Tibial artery (tissue), 4 donors: ENCODE measurements around the gene SMAD9.

Experiments used
- DNase-seq, 2 donors: peaks; one replicate each; pipeline ENCODE4 v3.0.0-alpha.2; 2019
- H3K27ac ChIP-seq, 2 donors: fragments of 200-600 bp; sonication (generic) in 1 of 2; 1 replicate in 1 of 2; 2 replicates in 1 of 2; pipeline ENCODE4 v1.5.1; 2018 to 2019; ENCODE audit warnings: mild to moderate bottlenecking in 1 of 2
- H3K27me3 ChIP-seq, 2 donors: fragments of 200-600 bp; sonication (generic) in 1 of 2; one replicate each; pipeline versions ENCODE4 v1.5.1 to v1.6.0; 2016 to 2019
- H3K36me3 ChIP-seq, 3 donors: fragments of 200-600 bp; sonication (generic) in 2 of 3; one replicate each; pipeline ENCODE4 v1.5.1; 2016 to 2019; ENCODE audit warnings: mild to moderate bottlenecking in 2 of 3
- H3K4me1 ChIP-seq, 4 donors: fragments of 200-600 bp; sonication (generic) in 2 of 4; 1 replicate in 3 of 4; 2 replicates in 1 of 4; pipeline ENCODE4 v1.5.1; 2016 to 2019
- H3K4me3 ChIP-seq, 2 donors: fragments of 200-600 bp; sonication (generic) in 1 of 2; 1 replicate in 1 of 2; 2 replicates in 1 of 2; pipeline ENCODE4 v1.5.1; 2018 to 2019; ENCODE audit warnings: mild to moderate bottlenecking in 2 of 2
- H3K9me3 ChIP-seq, 3 donors: fragments of 200-600 bp; sonication (generic) in 1 of 3; one replicate each; pipeline ENCODE4 v1.5.1; 2016 to 2019
- CTCF ChIP-seq, 2 experiments: fragments of 200-600 bp in 1 of 2; fragments of 450-650 bp in 1 of 2; IDR thresholded peaks; one replicate each; pipeline ENCODE4 v1.5.1; 2017 to 2019; ENCODE audit warnings: antibody characterized with exemption in 2 of 2, mild to moderate bottlenecking in 1 of 2, moderate library complexity in 1 of 2
- intact Hi-C: fragments of 100-400 bp; cut with DNase I; formaldehyde crosslinking; loops from one replicate; pipeline ENCODE4 v1.15.0; 2023; ENCODE audit warnings: low total_unique reads

The SMAD9 gene

GRCh38 chr13:36912369-36912768, 7.7 kb downstream of the SMAD9 start:
- H3K9me3 ChIP-seq: no peaks in the 10 kb centered on the region
- no peaks in the 10 kb centered on the region for H3K27me3 ChIP-seq
- DNase-seq: no peak
- H3K27ac ChIP-seq: no peak overlapping the region
- no peak for TF ChIP-seq CTCF (IDR thresholded peaks at IDR 0.05)
- no peaks in the 10 kb centered on the region for H3K36me3 ChIP-seq
- H3K4me3 ChIP-seq: no peak overlapping the region
- H3K4me1 ChIP-seq: peaks cover 0 to 54% (median 13%) of the 10 kb centered on the region in 4 donors
- intact Hi-C loops: no loop called here

GRCh38 chr13:36910545-36910944, 9.5 kb downstream of the SMAD9 start:
- intact Hi-C loops: no loop called here
- Histone ChIP-seq H3K27me3 (no peaks in the 10 kb centered on the region), H3K4me3 (no peak overlapping the region), H3K4me1 (peaks cover 0 to 37% (median 4%) of the 10 kb centered on the region in 4 donors), H3K27ac (no peak overlapping the region), H3K36me3 (peaks cover 0 to 5% (median 0%) of the 10 kb centered on the region in 3 donors), H3K9me3 (no peaks in the 10 kb centered on the region)
- DNase-seq: no peak
- TF ChIP-seq CTCF (IDR thresholded peaks at IDR 0.05): no peak

- H3K27ac ChIP-seq: no peak overlapping the region
Observed at GRCh38 chr13:36907821-36908220, 12.2 kb downstream of the SMAD9 start.

GRCh38 chr13:36907266-36907665, 12.8 kb downstream of the SMAD9 start:
- no peak overlapping the region for H3K27ac ChIP-seq
- H3K4me1 ChIP-seq: peaks cover 0 to 6% (median 0%) of the 10 kb centered on the region in 4 donors
- intact Hi-C loops: no loop called here
- TF ChIP-seq CTCF (IDR thresholded peaks at IDR 0.05): no peak
- H3K4me3 ChIP-seq: no peak overlapping the region
- H3K9me3 ChIP-seq: no peaks in the 10 kb centered on the region
- DNase-seq: no peak
- H3K27me3 ChIP-seq: no peaks in the 10 kb centered on the region
- H3K36me3 ChIP-seq: peaks cover 0 to 5% (median 0%) of the 10 kb centered on the region in 3 donors

More at GRCh38 chr13:36907821-36908220, 12.2 kb downstream of the SMAD9 start:
- H3K36me3 ChIP-seq: peaks cover 0 to 5% (median 0%) of the 10 kb centered on the region in 3 donors
- no peak overlapping the region for H3K4me3 ChIP-seq
- DNase-seq: no peak
- H3K4me1 ChIP-seq: peaks cover 0 to 11% (median 0%) of the 10 kb centered on the region in 4 donors
- intact Hi-C loops: no loop called here
- no peak for TF ChIP-seq CTCF (IDR thresholded peaks at IDR 0.05)
- no peaks in the 10 kb centered on the region for H3K27me3 ChIP-seq
- no peaks in the 10 kb centered on the region for H3K9me3 ChIP-seq

GRCh38 chr13:36905944-36906343, 14.1 kb downstream of the SMAD9 start:
- TF ChIP-seq CTCF (IDR thresholded peaks at IDR 0.05): no peak
- Histone ChIP-seq H3K4me3 (no peak overlapping the region), H3K9me3 (no peaks in the 10 kb centered on the region), H3K36me3 (peaks cover 0 to 5% (median 0%) of the 10 kb centered on the region in 3 donors), H3K27me3 (no peaks in the 10 kb centered on the region), H3K4me1 (peaks cover 0 to 4% (median 0%) of the 10 kb centered on the region in 4 donors), H3K27ac (no peak overlapping the region)
- no peak for DNase-seq
- intact Hi-C loops: no loop called here
